Common myeloid progenitor, CD34-positive (primary cell): ENCODE data around the gene FIGLA.

Experiments
- CTCF ChIA-PET: fragments of 350-600 bp; sonication (Branson Sonifier 250); formaldehyde crosslinking; loops from one replicate; lab custom pipeline; 2021; ENCODE audit warnings: antibody characterized with exemption; lab: Charles Lee
- POLR2A ChIA-PET: fragments of 350-600 bp; sonication (Branson Sonifier 250); formaldehyde crosslinking; loops from one replicate; lab custom pipeline; 2021; ENCODE audit warnings: antibody characterized with exemption; lab: Charles Lee
- DNase-seq, 3 donors: peaks; one replicate each; pipeline versions ENCODE4 v3.0.0 to v3.0.0-alpha.2; 2013
- H3K27ac ChIP-seq, 2 experiments: 1 replicate in 1 of 2; 2 replicates in 1 of 2; pipeline ENCODE4 v1.7.0; 2013; ENCODE audit warnings: inconsistent platforms in 2 of 2, low read length in 2 of 2, mild to moderate bottlenecking in 2 of 2, low read depth in 1 of 2, moderate library complexity in 1 of 2; ENCODE audit not compliant: severe bottlenecking in 2 of 2, insufficient read depth in 1 of 2, poor library complexity in 1 of 2
- H3K27me3 ChIP-seq, 5 experiments: replicated peaks in 2 of 5; 1 replicate in 3 of 5; 2 replicates in 2 of 5; pipeline versions ENCODE4 v1.6.1 to v1.7.0; 2013; ENCODE audit warnings: low read length in 4 of 5, mild to moderate bottlenecking in 2 of 5, moderate library complexity in 2 of 5, inconsistent platforms in 1 of 5; ENCODE audit not compliant: insufficient read depth in 5 of 5, control insufficient read depth in 4 of 5
- H3K36me3 ChIP-seq, 4 experiments: 1 replicate in 2 of 4; 2 replicates in 2 of 4; pipeline versions ENCODE4 v1.6.1 to v1.7.0; 2013; ENCODE audit warnings: low read length in 3 of 4, control low read depth in 1 of 4, mild to moderate bottlenecking in 1 of 4; ENCODE audit not compliant: control insufficient read depth in 4 of 4, insufficient read depth in 4 of 4
- H3K4me1 ChIP-seq, 4 experiments: 1 replicate in 3 of 4; 2 replicates in 1 of 4; pipeline versions ENCODE4 v1.6.1 to v1.7.1; 2013; ENCODE audit warnings: low read length in 3 of 4, mild to moderate bottlenecking in 3 of 4, control low read depth in 1 of 4, inconsistent platforms in 1 of 4, moderate library complexity in 1 of 4; ENCODE audit not compliant: control insufficient read depth in 4 of 4, insufficient read depth in 4 of 4; ENCODE audit errors: control extremely low read depth in 1 of 4
- H3K4me3 ChIP-seq, 7 experiments: 1 replicate in 4 of 7; 2 replicates in 3 of 7; pipeline versions ENCODE4 v1.5.1 to v1.7.0; 2013; ENCODE audit warnings: mild to moderate bottlenecking in 7 of 7, low read length in 6 of 7, moderate library complexity in 6 of 7, inconsistent platforms in 2 of 7, low read depth in 2 of 7, control low read depth in 1 of 7; ENCODE audit not compliant: insufficient read depth in 4 of 7, control insufficient read depth in 1 of 7; ENCODE audit errors: extremely low read depth in 1 of 7
- H3K9me3 ChIP-seq, 5 experiments: 1 replicate in 4 of 5; 2 replicates in 1 of 5; pipeline versions ENCODE4 v1.6.1 to v1.7.1; 2013; ENCODE audit warnings: low read length in 4 of 5, mild to moderate bottlenecking in 2 of 5, inconsistent platforms in 1 of 5, low read depth in 1 of 5, moderate library complexity in 1 of 5; ENCODE audit not compliant: control insufficient read depth in 4 of 5, insufficient read depth in 2 of 5; ENCODE audit errors: control extremely low read depth in 1 of 5
- WGBS: methylation state at CpG from one replicate; pipeline ENCODE4 v1.1.5; 2013; ENCODE audit not compliant: insufficient coverage; 5-methylcytosine and 5-hydroxymethylcytosine counted together

Gene FIGLA

DNA sequence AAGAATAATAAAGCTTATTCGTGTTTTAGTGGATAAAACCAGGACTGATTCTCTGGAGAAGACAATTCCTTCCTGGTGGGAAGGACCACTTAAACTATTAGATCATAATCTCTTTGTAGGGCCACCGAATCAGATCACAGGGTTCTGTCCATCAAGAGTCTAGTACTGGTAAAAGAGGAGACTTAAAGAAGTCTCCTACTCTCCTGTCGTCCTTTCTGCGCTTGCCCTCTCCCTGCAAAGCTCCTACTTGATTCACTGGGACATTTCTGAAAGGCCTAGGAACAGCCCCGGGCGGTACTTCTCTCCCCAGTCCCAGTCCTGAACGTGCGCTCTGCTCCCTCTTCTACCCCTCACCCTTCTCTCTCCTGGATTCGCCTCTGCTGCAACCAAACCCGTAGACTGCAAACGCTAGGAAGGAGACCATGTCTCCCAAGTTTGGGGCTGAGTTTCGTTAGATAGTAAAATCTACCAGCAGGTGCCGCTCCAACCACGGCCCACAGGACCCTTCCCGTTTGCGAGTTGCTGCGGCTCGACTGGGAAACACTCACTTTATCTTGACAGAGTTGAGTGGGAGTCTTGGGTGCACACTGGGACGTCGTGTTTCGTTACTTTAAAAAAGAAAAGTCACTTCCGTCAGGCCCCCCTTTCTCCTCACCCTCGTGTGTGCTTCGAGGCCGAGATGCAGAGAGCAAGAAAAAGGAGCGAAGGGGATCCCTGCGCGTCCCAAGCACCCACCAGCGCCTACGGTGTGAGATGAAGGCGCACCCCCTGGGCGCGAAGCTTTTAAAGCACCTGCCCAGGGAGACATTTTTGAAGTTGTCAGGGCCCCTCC is 923 bp downstream of the FIGLA start:
- no peaks in the 10 kb centered on the region for H3K36me3 ChIP-seq
- ChIA-PET CTCF (interaction anchor here (0.7 to 4.4 kb wide), 28 partner anchors 8 to 487 kb away, joined by 3 to 32 read pairs (median 3); partner anchors contain the start of genes ADD2 and FAM136A), POLR2A (no interaction called here)
- no peaks in the 10 kb centered on the region for H3K9me3 ChIP-seq
- peaks cover 30 to 74% (median 38%) of the 10 kb centered on the region in 5 experiments for H3K27me3 ChIP-seq
- no peak overlapping the region for H3K27ac ChIP-seq
- WGBS = 3% methylated on average over 32 of the region's 33 CpGs
- peaks cover 0 to 15% (median 6%) of the 10 kb centered on the region in 4 experiments for H3K4me1 ChIP-seq
- peak overlapping the region in 4 of 7 experiments; percentile 11 to 56 (median 46) for H3K4me3 ChIP-seq
- peak; percentile 75 to 83 (median 82) for DNase-seq

DNA sequence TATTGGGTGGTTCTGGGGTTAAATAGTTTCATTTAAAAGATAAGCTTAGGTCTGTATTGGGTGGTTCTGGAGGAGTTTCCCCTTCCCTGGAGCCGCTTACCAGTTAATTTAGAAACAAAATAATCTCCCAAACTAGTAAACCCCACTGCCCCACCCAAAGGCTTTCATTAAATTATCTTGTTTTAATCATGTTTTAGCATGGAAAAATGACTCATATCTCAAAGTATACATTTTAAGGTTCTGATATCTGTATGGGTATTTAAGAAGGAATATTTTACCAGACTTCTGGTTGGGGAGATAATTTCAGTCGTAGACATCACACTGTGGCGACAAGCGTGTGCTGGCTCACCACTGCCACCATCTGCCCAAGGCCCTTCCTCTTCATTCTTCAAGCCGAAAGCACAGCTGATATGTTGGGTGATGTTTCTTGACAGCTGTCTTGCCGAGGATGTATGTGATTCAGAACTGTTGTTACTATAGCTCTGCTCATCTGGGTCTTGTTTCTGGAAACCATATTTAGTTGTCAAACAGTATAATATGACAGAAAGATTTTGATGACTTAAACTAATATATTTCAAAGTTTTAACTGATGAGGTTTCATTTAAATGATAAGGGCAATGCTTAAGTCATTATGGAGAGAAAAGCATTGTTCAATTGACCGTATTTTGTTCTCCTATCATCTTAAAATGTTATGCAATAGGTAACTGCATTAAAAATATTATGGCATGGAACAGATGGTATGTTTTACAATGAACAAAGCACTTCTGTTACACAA is 5.1 kb downstream of the FIGLA start:
- H3K36me3 ChIP-seq = no peaks in the 10 kb centered on the region
- peak; percentile 57 to 80 (median 75) for DNase-seq
- WGBS = no CpG with 5 or more reads among the region's 7 CpGs

DNA sequence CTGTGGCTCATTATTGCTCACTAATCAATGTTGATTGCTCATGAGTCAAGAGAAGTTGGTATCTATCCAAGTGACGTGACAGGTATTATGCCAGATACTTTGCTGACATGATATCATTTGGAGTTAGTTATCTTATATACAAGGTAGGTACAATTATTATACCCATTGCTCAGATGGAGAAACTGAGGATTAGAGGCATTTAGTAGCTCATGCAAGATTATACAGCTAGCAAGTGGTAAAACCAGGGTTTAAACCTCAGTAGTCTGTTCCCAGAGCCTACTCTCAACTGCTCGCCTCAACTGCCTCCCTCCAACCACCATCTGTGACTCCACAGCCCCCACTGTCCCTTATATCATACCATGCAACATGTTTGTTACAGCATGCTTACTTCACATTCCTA is 6.1 kb downstream of the FIGLA start:
- H3K36me3 ChIP-seq = no peaks in the 10 kb centered on the region
- H3K9me3 ChIP-seq = no peaks in the 10 kb centered on the region
- WGBS = no CpG with 5 or more reads among the region's 2 CpGs
- peaks cover 0 to 2% (median under 1%) of the 10 kb centered on the region in 4 experiments for H3K4me1 ChIP-seq
- H3K27me3 ChIP-seq = peaks cover 11 to 35% (median 26%) of the 10 kb centered on the region in 5 experiments
- H3K27ac ChIP-seq = no peak overlapping the region
- CTCF ChIA-PET = interaction anchor here (0.6 to 3.0 kb wide), 9 partner anchors 9 to 481 kb away, joined by 3 to 16 read pairs (median 4); partner anchors contain the start of gene ADD2
- no peak for DNase-seq
- POLR2A ChIA-PET = no interaction called here
- no peak overlapping the region for H3K4me3 ChIP-seq

More for the DNA sequence above, 5.1 kb downstream of the FIGLA start:
- Histone ChIP-seq H3K4me1 (peaks cover 0 to 11% (median 5%) of the 10 kb centered on the region in 4 experiments), H3K4me3 (no peak overlapping the region), H3K27me3 (peaks cover 16 to 42% (median 30%) of the 10 kb centered on the region in 5 experiments), H3K27ac (no peak overlapping the region), H3K9me3 (no peaks in the 10 kb centered on the region)
- ChIA-PET POLR2A (no interaction called here), CTCF (interaction anchor here (0.6 to 3.0 kb wide), 12 partner anchors 9 to 482 kb away, joined by 3 to 16 read pairs (median 4); partner anchors contain the start of gene ADD2)

DNA sequence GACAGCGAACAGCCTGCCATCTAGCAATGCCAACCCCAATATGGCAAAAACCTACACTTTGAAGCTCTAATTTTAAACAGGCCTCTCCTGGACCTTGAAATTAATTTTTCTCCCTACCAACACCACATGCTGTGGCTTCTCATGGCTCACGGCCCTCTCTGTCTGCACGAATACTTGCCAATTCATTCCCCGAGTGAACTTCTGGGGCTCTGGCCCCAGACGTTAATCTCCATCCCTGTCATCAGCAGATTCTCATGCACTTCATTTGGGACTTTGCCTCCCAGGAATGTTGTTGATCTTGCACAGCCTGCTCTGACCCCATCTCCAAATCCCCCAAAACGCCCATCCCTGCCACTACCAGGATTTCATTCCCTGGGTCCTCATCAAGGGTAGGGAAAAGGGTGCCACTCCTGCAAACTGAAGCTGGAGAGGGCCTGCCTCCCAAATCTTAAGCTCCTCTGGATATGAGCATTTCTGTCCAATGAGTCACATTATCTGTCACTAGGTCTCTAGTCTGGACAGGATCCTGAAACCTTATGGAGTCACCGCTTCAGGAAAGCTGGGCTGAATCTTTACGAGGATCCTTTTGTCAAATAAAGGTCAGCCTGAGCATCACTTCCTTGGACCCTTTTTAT is 10.4 kb downstream of the FIGLA start:
- no peak overlapping the region for H3K4me3 ChIP-seq
- H3K27ac ChIP-seq = no peak overlapping the region
- WGBS = 97% methylated on average over 8 of the region's 8 CpGs
- peaks cover 0 to 4% (median 1%) of the 10 kb centered on the region in 4 experiments for H3K4me1 ChIP-seq
- H3K9me3 ChIP-seq = no peaks in the 10 kb centered on the region
- H3K36me3 ChIP-seq = no peaks in the 10 kb centered on the region
- ChIA-PET POLR2A (no interaction called here), CTCF (interaction anchor here (1.5 kb wide), 1 partner anchor 10 kb away, joined by 6 read pairs; the partner anchor contains the start of gene FIGLA)
- DNase-seq = no peak
- peaks cover 4 to 17% (median 10%) of the 10 kb centered on the region in 5 experiments for H3K27me3 ChIP-seq

DNA sequence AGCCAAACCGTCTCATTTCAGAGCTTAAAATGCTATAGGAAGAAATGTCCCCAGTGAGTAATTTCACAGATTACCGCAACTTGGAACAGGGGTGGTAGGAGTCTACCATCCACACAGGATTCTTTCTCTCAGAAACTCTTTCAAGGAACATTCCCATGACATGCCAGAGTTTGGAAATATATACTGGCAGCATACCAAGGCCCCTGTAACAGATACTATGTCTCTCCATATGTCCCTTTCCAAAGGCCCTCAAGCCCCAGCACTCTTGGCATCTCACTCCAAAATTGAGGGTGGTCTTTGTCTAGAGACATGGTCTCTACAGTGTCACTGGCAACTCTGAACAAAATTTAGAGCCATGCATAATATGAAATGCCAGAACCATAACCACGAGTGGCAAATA is 11.0 kb downstream of the FIGLA start:
- H3K9me3 ChIP-seq = no peaks in the 10 kb centered on the region
- ChIA-PET CTCF (interaction anchor here (1.1 kb wide), 1 partner anchor 9 kb away, joined by 3 read pairs; no protein-coding TSS in a partner anchor), POLR2A (no interaction called here)
- H3K27me3 ChIP-seq = peaks cover 4 to 17% (median 10%) of the 10 kb centered on the region in 5 experiments
- H3K36me3 ChIP-seq = no peaks in the 10 kb centered on the region
- H3K4me3 ChIP-seq = no peak overlapping the region
- 100% methylated on average over 2 of the region's 3 CpGs for WGBS
- DNase-seq = no peak
- no peak overlapping the region for H3K27ac ChIP-seq
- H3K4me1 ChIP-seq = peaks cover 0 to 4% (median 1%) of the 10 kb centered on the region in 4 experiments

DNA sequence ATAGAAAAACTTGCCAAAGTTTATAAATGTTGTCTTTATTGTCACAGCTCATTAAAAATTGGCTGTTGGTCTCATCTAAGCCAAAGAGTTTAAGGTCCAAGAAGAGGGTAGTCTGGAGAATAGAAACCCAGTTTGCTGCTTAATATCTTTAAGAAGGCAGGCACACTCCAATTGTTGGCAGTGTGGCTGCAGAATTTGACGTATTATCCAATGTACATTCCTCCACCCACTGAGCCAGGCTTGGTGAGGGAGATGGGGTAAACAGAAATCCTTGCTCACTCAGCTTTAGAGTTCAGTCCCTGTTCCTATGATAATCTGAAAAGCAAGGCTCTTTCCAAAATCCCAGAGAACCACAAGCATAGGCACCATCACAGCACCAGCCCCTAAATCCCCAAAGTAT is 11.8 kb downstream of the FIGLA start:
- no peak overlapping the region for H3K4me3 ChIP-seq
- H3K4me1 ChIP-seq = peaks cover 0 to 4% (median 1%) of the 10 kb centered on the region in 4 experiments
- POLR2A ChIA-PET = no interaction called here
- H3K27me3 ChIP-seq = peaks cover 4 to 18% (median 11%) of the 10 kb centered on the region in 5 experiments
- H3K9me3 ChIP-seq = peaks cover 0 to 3% (median 0%) of the 10 kb centered on the region in 5 experiments
- CTCF ChIA-PET = interaction anchor here (0.6 to 1.3 kb wide), 6 partner anchors 8 to 92 kb away, joined by 3 to 5 read pairs (median 3); partner anchors contain the start of gene ADD2
- WGBS = no CpG with 5 or more reads among the region's 1 CpG
- no peak overlapping the region for H3K27ac ChIP-seq
- DNase-seq = no peak
- H3K36me3 ChIP-seq = no peaks in the 10 kb centered on the region
